Ishikawa (cell line): ENCODE data around the gene CACNA1A.

ENCODE experiments used
- CREB1 ChIP-seq: IDR thresholded peaks from 2 replicates; pipeline ENCODE4 v1.6.1; 2012; ENCODE audit warnings: low read depth
- EP300 ChIP-seq: IDR thresholded peaks from 2 replicates; pipeline ENCODE4 v1.6.1; 2012; ENCODE audit warnings: borderline replicate concordance
- FOXM1 ChIP-seq: IDR thresholded peaks from 2 replicates; pipeline ENCODE4 v1.6.1; 2012; ENCODE audit warnings: low read depth, borderline replicate concordance
- NFIC ChIP-seq: IDR thresholded peaks from 2 replicates; pipeline ENCODE4 v1.6.1; 2012
- RAD21 ChIP-seq: IDR thresholded peaks from 2 replicates; pipeline ENCODE4 v1.6.1; 2012; ENCODE audit warnings: low read depth
- TAF1 ChIP-seq: IDR thresholded peaks from 2 replicates; pipeline ENCODE4 v1.6.1; 2012; ENCODE audit warnings: low read depth, mild to moderate bottlenecking
- TCF12 ChIP-seq: IDR thresholded peaks from 2 replicates; pipeline ENCODE4 v1.6.1; 2012; ENCODE audit warnings: low read depth
- YY1 ChIP-seq: IDR thresholded peaks from 2 replicates; pipeline ENCODE4 v1.6.1; 2012; ENCODE audit warnings: low read depth
- TF ChIP-seq, protein P1 (sequence below): IDR thresholded peaks from 2 replicates; pipeline ENCODE4 v1.6.1; 2012
- TF ChIP-seq, protein P2 (sequence below): IDR thresholded peaks from 2 replicates; pipeline ENCODE4 v1.6.1; 2012; ENCODE audit warnings: low read depth, mild to moderate bottlenecking
- TF ChIP-seq, protein P3 (sequence below): IDR thresholded peaks from 2 replicates; pipeline ENCODE4 v1.6.1; 2012

DNA sequence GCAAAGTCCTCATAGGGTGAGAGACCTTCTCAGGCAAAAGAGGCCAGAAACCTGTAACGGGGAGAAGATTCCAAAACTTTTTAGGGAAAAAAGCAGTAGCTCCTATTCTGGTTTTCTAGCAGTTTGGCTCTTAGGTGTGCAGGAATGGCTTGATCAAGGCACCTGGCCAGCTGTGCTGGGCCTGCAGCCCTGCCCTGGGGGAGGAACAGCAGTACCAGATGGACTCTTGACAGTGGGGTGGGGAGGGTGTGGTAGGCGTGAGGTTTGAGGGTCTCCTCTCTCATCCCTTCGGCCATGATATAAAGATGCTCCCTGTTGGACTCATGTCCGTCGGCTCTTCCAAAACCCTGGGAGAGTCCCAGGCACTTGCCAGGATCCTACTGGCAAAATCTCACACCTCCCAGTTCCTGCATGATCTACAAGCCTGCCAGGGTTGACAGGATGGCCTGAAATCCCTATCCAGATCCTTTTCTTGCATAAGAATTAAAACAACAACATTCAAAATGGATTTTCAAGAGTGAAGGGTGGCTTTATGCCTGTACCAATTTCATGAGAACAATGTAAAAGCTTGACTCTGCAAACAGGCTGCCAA, 235.7 kb downstream of the CACNA1A start:
- TF ChIP-seq, protein P1, sequence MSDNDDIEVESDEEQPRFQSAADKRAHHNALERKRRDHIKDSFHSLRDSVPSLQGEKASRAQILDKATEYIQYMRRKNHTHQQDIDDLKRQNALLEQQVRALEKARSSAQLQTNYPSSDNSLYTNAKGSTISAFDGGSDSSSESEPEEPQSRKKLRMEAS = no peak
- TF ChIP-seq YY1 (no peak), TCF12 (no peak), RAD21 (no peak), EP300 (no peak), FOXM1 (no peak), NFIC (no peak), CREB1 (no peak), TAF1 (no peak)
- TF ChIP-seq, protein P2, sequence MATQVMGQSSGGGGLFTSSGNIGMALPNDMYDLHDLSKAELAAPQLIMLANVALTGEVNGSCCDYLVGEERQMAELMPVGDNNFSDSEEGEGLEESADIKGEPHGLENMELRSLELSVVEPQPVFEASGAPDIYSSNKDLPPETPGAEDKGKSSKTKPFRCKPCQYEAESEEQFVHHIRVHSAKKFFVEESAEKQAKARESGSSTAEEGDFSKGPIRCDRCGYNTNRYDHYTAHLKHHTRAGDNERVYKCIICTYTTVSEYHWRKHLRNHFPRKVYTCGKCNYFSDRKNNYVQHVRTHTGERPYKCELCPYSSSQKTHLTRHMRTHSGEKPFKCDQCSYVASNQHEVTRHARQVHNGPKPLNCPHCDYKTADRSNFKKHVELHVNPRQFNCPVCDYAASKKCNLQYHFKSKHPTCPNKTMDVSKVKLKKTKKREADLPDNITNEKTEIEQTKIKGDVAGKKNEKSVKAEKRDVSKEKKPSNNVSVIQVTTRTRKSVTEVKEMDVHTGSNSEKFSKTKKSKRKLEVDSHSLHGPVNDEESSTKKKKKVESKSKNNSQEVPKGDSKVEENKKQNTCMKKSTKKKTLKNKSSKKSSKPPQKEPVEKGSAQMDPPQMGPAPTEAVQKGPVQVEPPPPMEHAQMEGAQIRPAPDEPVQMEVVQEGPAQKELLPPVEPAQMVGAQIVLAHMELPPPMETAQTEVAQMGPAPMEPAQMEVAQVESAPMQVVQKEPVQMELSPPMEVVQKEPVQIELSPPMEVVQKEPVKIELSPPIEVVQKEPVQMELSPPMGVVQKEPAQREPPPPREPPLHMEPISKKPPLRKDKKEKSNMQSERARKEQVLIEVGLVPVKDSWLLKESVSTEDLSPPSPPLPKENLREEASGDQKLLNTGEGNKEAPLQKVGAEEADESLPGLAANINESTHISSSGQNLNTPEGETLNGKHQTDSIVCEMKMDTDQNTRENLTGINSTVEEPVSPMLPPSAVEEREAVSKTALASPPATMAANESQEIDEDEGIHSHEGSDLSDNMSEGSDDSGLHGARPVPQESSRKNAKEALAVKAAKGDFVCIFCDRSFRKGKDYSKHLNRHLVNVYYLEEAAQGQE = no peak
- TF ChIP-seq, protein P3, sequence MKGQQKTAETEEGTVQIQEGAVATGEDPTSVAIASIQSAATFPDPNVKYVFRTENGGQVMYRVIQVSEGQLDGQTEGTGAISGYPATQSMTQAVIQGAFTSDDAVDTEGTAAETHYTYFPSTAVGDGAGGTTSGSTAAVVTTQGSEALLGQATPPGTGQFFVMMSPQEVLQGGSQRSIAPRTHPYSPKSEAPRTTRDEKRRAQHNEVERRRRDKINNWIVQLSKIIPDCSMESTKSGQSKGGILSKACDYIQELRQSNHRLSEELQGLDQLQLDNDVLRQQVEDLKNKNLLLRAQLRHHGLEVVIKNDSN = no peak
